GM18858 (cell line): ENCODE data around the gene ATG4D.
"Not testable (repeated sequence)": the region's sequence is repeated elsewhere in the genome, so short reads cannot be mapped to it uniquely, and the experiment has no call there.

ENCODE experiments used
- ATAC-seq: cut with Tn5 transposase; IDR thresholded peaks from one replicate; pipeline ENCODE4 v1.9.1; 2021; ENCODE audit not compliant: unreplicated experiment

Gene ATG4D

DNA sequence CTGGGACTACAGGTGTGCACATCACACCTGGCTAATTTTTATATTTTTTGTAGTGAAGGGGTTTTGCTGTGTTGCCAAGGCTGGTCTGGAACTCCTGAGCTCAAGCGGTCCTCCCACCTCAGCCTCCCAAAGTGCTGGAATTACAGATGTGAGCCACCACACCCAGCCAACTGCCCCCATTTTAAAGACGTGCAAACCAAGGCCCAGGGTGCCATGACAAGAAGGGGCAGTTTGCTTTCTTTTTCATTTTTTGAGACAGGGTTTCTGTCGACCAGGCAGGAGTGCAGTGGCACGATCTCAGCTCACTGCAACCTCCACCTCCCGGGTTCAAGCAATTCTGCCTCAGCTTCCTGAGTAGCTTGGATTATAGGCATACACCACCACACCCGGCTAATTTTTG, 30.1 kb downstream of the ATG4D start:
- ATAC-seq, result not testable (repeated sequence)

DNA sequence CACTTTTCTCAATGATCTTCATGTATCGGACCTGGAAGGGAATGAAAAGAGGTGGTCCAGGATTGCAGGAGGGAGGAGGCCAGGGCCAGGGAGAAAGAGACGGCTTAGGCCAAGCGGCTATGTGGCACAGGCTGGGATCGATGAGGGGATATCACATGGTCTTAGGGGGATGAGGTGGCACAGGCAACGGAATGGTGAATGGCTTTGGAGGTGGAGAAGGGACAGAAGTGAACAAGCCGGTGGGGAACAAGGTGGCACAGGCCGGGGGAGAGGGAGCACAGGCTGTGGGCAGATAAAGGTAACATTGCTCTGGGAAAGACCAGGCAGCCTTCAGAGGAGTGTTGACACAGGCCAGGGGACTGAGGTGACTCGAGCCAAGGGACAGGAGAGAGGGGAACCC, 30.8 kb downstream of the ATG4D start:
- ATAC-seq, result no peak

DNA sequence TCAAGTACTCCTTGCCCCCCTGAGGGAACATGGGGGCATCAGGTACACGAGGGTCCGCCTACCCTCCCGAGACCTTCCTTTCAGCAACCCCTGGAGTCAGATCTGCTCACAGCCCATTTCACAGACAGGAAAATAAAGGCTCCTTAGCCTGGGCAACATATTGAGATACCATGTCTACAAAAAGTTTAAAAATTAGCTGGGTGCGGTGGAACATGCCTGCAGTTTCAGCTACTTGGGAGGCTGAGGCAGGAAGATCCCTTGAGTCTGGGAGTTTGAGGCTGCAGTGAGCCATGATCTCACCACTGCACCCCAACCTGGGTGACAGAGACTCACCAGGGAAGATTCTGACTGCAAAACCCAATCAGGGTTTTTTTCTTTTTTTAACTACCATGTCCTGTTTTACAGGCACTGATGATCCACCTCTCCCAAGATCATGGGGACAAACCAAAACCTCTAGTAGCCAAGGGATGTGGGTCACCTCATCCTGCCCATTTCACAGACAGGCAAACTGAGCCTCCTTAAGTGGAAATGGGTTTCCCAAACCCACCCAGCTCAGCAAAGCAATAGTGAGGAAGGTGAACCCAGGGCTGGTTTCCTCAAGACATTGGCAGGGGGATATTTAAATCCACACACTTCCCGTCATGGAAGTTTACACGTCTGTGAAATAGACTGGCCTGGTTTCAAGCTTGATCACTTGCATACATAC, 31.5 kb downstream of the ATG4D start:
- no peak for ATAC-seq

DNA sequence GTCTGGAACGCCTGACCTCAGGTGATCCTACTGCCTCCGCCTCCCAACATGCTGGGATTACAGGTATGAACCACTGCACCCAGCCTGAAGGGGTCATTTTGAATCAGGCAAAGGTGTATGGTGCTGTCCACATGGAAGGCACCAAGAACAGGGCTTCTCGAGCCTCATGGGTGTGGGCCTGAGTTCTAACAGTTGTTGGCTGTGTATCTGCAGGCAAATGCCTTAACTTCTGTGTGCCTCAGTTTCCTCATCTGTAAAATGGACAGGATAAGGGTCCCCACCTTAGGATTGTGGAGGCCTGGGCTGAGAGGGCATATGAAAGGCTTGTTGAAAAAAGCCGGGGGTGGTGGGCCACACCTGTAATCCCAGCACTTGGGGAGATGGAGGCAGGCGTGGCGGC, 34.2 kb downstream of the ATG4D start:
- ATAC-seq, result no peak

DNA sequence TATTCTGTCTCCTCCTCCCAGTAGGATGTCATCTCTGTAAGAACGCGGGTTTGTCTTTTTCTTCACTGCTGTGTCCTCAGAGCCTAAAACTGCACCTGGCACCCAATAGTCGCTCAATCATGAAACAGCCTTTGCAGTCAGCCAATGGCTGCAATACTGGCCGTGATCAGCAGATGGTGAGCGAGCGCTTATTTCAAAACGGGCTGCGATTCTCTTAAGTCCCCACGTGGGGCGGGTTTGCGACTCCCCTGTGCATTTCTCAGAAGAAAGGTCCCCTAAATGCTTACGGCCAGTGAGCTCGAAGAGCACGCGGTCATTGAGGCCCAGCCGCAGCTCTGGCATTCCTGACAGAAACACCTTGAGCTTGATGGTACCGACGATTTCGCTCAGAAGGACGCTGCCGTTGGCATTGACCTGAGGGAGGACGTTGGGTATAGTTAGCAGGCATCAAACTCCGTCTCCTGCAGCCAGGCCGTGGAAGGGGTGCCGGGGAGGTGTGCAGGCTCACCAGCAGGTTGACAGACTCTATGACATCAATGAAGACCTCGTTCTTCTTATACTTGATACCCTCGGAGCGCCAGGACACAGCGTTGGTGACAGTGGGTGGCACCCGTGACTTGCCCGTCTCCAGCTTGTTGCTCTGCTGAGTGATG, 37.4 kb downstream of the ATG4D start:
- no peak for ATAC-seq

DNA sequence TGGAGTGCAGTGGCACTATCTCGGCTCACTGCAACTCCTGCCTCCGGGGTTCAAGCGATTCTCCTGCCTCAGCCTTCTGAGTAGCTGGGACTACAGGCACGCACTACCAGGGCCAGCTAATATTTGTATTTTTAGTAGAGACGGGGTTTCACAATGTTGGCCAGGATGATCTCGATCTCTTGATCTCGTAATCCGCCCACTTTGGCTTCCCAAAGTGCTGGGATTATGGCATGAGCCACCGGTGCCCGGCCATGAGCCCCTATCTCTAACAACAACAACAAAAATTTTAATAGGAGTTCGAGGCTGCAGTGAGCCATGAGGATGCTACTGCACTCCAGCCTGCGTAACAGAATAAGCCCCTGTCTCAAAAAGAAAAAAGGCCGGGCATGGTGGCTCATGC, 38.4 kb downstream of the ATG4D start:
- ATAC-seq, result no peak

DNA sequence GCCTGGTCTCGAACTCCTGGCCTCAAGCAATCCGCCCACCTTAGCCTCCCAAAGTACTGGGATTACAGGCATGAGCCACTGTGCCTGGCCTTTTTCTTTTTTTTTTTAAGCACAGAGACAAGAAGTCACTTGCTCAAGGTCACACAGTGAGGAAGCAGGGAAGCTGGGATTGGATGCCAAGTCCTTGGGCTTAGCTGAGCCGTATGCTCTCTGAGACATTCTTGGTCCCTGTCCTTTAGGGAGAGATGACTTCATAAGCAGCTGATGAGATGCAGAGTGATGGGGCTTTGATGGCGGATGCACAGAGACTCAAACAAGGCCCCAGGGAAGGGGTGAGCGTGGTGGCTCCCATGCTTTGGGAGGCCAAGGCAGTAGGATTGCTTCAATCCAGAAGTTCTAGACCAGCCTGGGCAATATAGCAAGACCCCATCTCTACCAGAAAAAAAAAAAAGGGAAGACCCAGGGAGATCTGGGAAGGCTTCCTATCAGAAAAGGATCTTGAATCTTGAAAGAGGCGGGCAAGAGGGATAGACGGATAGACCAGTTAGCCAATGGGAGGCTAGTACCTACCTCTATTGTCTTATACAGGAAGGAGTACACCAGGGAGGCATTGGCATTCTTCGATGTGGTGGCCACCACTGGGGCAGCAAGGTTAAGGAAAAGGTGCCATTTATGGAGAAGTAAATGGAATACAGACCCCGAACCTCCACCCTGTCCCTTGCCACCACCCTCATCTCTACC, 39.5 kb downstream of the ATG4D start:
- no peak for ATAC-seq

DNA sequence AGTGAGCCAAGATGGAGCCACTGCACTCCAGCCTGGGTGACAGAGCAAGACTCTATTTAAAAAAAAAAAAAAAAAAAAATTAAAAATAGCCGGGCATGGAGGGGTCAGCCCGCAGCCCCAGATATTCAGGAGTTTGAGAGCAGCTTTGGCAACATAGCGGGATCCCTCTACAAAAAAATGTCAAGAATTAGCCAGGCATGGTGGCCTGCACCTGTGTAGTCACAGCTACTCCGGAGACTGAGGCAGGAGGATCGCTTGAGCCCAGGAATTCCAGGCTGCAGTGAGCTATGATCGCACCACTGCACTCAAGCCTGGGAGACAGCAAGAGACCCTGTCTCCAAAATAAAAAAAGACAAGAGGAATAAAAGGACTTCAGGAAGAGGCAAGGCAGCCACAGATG, 42.7 kb downstream of the ATG4D start:
- no peak for ATAC-seq

DNA sequence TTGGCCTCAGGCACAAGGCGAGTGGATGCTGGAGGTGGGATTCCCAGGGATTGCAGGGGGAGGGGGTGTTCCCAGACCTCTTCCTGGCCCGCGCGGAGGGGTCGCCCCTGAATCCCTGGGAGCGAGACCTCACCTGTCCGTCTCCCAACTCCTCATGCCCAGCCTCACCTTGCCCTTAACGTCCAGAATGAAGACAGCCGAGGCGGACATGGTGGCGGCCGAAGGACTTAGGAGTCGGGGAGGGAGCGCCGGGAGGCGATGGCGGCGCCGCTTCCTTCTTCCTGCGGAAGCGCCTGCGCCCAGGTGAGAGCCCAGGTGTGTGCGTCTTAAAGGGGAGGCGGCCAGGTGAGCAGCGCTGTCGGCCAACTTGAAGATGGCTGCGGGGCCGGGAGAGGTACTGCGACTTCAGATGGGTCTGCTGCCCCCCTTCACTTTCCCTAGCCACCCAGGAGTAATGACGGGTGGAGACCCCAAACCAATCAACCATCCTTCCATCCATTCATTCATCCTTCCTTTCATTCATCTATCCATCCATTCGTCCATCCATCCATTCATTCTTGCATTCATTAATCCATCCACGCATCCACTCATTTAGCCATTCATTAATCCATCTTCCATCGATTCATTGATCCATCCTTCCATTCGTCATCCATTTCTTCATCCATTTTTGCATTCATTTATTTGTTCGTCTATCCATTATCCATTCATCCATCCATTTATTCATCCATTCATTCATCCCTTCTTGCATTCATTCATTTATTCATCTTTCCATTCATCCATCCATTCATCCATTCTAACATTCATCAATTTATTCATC, 43.5 kb downstream of the ATG4D start, which contains the start of gene AP1M2:
Gene AP1M2, minus strand, starts transcription at position 291 of the 817 bp plus-strand sequence. Its CDS starts 81 bp downstream, at position 210.
- no peak for ATAC-seq

DNA sequence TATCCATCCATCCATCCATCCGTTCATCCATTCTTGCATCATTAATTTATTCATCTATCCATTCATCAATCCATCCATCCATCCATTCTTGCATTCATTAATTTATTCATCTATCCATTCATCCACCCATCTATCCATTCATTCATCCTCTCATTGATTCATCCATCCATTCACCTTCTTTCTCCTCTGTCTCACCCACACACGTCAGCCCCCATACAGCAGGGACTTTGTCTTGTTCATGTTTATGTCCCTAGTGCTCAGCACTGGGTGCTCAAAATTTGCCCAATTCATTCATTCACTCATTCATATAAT, 44.1 kb downstream of the ATG4D start:
- no peak for ATAC-seq

DNA sequence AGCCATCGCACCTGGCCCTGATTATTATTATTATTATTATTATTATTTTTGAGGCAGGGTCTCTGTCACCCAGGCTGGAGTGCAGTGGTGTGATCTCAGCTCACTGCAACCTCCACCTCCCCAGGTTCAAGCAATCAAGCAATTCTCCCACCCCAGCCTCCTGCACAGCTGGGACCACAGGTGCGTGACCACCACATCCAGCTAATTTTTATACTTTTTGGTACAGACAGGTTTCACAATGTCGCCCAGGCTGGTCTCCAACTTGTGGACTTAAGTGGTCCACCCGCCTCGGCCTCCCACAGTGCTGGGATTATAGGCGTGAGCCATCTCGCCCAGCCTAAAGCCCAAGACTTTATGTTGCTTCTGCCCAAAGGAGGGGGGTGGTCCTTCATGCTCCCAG, 49.4 kb downstream of the ATG4D start:
- ATAC-seq, result no peak

DNA sequence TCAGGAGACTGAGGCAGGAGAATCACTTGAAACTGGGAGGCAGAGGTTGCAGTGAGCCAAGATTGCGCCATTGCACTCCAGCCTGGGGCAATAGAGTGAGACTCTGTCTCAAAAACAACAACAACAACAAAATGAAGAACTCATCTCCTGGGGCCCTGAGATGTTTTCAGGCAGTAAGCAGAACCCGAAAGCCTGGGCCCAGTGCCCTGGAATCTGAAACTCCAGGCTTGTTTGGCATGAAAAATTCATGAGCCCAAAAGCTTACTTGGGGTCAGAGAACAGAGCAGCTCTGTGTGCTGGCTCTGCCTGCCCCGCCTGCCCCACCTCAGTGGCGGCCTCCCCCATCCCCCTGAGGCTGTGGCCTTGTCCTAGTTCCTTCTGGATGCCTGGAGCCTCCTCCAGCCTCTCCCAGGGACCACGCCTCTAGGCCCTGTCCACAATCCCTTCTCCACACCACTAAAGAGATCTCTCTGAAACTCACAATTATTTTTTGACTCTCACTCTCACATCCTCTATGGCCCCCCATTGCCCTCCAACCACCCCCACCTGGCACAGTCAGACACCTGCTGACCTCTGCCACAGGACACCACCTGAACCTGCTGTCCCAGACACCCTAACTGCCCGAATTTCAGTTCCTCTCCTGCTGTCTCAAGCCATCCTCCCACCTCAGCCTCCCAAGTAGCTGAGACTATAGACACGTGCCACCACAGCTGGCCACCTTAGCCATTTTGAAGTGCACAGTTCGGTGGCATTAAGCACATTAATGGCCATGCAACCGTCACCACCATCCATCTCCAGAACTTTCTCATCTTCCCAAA, 50.3 kb downstream of the ATG4D start:
- ATAC-seq, result no peak

DNA sequence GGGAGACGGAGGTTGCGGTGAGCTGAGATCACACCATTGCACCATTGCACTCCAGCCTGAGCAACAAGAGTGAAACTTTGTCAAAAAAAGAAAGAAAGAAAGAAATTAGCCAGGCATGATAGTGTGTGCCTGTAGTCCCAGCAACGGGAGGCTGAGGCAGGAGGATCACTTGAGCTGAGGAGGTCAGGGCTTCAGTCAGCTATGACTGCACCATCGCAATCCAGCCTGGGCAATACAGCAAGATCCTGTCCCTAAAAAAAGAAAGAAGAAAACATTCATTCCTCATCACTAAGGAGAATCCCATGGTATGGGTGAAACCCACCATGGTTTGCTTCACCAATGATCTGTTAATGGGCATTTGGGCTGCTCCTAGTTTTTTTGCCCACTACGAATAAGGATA, 56.4 kb downstream of the ATG4D start:
- ATAC-seq, result no peak

DNA sequence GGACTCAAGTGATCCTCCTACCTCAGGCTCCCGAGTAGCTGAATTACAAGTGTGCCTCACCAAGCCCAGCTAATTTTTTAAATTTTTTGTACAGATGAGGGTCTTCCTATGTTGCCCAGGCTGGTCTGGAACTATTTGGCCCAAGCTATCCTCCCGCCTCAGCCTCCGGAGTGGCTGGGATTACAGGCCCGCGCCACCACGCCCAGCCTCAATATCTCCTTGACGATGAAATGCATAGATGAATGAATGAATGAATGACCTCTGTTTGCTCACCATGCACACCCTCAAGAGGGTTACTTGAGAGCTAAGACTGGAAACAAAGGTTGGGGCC, 58.3 kb downstream of the ATG4D start:
- ATAC-seq, result no peak

DNA sequence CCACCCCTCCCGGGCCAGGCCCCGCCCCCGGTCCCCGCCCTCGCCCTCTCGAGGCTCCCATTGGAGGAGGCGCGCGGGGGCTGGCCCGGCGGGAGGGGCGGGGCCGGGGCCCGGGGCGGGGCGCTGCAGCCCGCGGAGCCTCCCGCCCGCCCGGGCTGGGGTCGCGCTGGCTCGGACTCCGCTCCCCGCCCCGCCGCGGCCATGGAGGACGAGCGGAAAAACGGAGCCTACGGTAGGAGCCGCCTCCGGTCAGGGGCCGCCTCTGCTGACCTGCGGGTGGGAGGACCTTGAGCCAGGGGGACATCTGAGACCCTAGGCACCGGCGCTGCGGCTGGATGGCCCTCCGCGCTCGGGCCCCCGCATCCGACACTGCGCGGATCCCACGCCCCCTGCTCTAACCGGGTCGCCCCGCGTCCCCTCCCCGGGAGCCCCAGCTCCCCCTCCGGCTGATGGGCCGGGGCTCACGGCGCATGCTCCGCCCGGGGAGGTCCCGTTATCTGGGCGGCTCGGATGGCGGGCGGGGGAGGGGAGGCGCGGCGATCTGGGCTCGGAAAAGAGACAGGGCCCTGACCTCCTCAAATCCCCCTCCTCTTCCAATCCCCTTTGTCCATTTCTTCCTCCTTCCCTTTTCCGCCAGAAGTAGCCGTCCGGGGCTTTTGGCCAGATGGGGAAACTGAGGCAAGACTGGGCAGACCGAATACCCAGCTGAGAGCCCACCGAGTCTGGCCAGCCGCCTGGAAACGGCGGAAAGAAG, 58.8 kb downstream of the ATG4D start:
- ATAC-seq, result no peak
